Mucosa of descending colon (tissue), 3 donors: ENCODE measurements around the gene GRM6. TPM values are rescaled to one million over a fixed set of nuclear protein-coding genes. Genes with fewer than 3 reads are reported as not detected.

Experiments
- ATAC-seq: fragments of 200-7000 bp; cut with Tn5 transposase; one replicate; pipeline ENCODE4 v1.9.1; 2020; ENCODE audit warnings: mild to moderate bottlenecking, moderate library complexity
- DNase-seq, 3 donors: peaks; one replicate each; pipeline ENCODE4 v3.0.0-alpha.2; 2020
- H3K36me3 ChIP-seq: fragments of 200-600 bp; one replicate; pipeline ENCODE4 v1.8.0; 2021; ENCODE audit warnings: low read depth, mild to moderate bottlenecking
- H3K4me1 ChIP-seq: fragments of 200-600 bp; one replicate; pipeline ENCODE4 v1.8.0; 2021; ENCODE audit warnings: low read depth, mild to moderate bottlenecking
- H3K4me3 ChIP-seq: fragments of 200-600 bp; one replicate; pipeline ENCODE4 v1.8.0; 2021; ENCODE audit warnings: mild to moderate bottlenecking
- H3K9me3 ChIP-seq: fragments of 200-600 bp; one replicate; pipeline ENCODE4 v1.8.0; 2021; ENCODE audit warnings: mild to moderate bottlenecking
- CTCF ChIP-seq: fragments of 200-600 bp; IDR thresholded peaks from one replicate; pipeline ENCODE4 v1.8.0; 2022; ENCODE audit warnings: antibody characterized with exemption, mild to moderate bottlenecking
- intact Hi-C, 2 donors: fragments of 100-400 bp; cut with DNase I in 1 of 2; cut with micrococcal nuclease in 1 of 2; formaldehyde crosslinking; loops; one replicate each; pipeline versions ENCODE4 v1.11.0 to v1.11.1; 2022; cut with DNase I, micrococcal nuclease
- long read RNA-seq, 2 donors: library from polyadenylated mRNA; unstranded; transcript quantifications; one replicate each; pipeline ENCODE4 v2.0.0, GENCODE V29; 2019 to 2021
- total RNA-seq, 3 donors: library from RNA; stranded (reverse); fragmentation: NEBNext Ultra II Directional in 2 of 3; extraction: Animal tissue kit (Norgen Biotek cat#: 25700) in 2 of 3; gene quantifications; one replicate each; pipeline versions ENCODE4 v1.2.1 to v1.2.4, GENCODE V29; 2021 to 2023
- donor health status: DM: no; HTN: no; CAD: no; lungs with moderate emphysema.
- donor health status: DM: no; HTN: no; CAD: no.
- donor health status: DM: no; HTN: yes; CAD: no.

Gene GRM6
- total RNA-seq, result not detected
- long read RNA-seq, donor 1, partial matches to known transcripts, result 0 of 1 reads
- long read RNA-seq, donor 1, other reads (novel, unspliced or antisense), result 1 of 1 reads
- long read RNA-seq, donor 2, result 0 reads

- no peaks in the 10 kb centered on the region for H3K4me1 ChIP-seq
- DNase-seq, result no peak
- peaks cover 20% of the 10 kb centered on the region for H3K9me3 ChIP-seq
- intact Hi-C loops, result no loop called here
- TF ChIP-seq CTCF, result no peak
- ATAC-seq, result no peak
- H3K36me3 ChIP-seq, result no peaks in the 10 kb centered on the region
- H3K4me3 ChIP-seq, result no peak within 1 kb of the TSS
Observed at GRCh38 chr5:178994580-178995340, at the start of gene GRM6. GRM6 (minus strand) TSS chr5:178995320; CDS start chr5:178994944, 376 bp downstream.

- DNase-seq (no peak), ATAC-seq (no peak)
- intact Hi-C loops, result no loop called here
- no peak for TF ChIP-seq CTCF
- Histone ChIP-seq H3K4me3 (no peak overlapping the region), H3K9me3 (peaks cover 23% of the 10 kb centered on the region), H3K4me1 (no peaks in the 10 kb centered on the region), H3K36me3 (no peaks in the 10 kb centered on the region)
Observed at GRCh38 chr5:179044765-179045164, 49.6 kb upstream of the GRM6 start.

- DNase-seq, result no peak
- H3K9me3 ChIP-seq, result peaks cover 99% of the 10 kb centered on the region
- ATAC-seq, result no peak
Observed at GRCh38 chr5:179033004-179033580, 38.0 kb upstream of the GRM6 start.

GRCh38 chr5:179023528-179024189, 28.5 kb upstream of the GRM6 start, which contains the start of gene ZNF879:
ZNF879 (plus strand) TSS chr5:179023804; CDS start chr5:179025005, 1,201 bp downstream.
- ATAC-seq (peak; percentile 100), DNase-seq (peak; percentile 95)
- Histone ChIP-seq H3K36me3 (no peaks in the 10 kb centered on the region), H3K9me3 (peaks cover 44% of the 10 kb centered on the region), H3K4me3 (peak within 1 kb of the TSS; percentile 38), H3K4me1 (peaks cover 7% of the 10 kb centered on the region)
- intact Hi-C loops, result no loop called here
- TF ChIP-seq CTCF, result no peak

More at GRCh38 chr5:179033004-179033580, 38.0 kb upstream of the GRM6 start:
- intact Hi-C loops, result no loop called here
- no peak for TF ChIP-seq CTCF
- Histone ChIP-seq H3K36me3 (peaks cover 21% of the 10 kb centered on the region), H3K4me3 (no peak overlapping the region), H3K4me1 (no peaks in the 10 kb centered on the region)

GRCh38 chr5:179008667-179009066, 13.5 kb upstream of the GRM6 start:
- H3K4me1 ChIP-seq, result no peaks in the 10 kb centered on the region
- intact Hi-C loops, result no loop called here
- ATAC-seq (no peak), DNase-seq (no peak)
- H3K4me3 ChIP-seq, result no peak overlapping the region
- H3K9me3 ChIP-seq, result peaks cover 17% of the 10 kb centered on the region
- no peak for TF ChIP-seq CTCF
- no peaks in the 10 kb centered on the region for H3K36me3 ChIP-seq
